NCI-H510A treated with DMSO at 0.1 percent for 48 hours (cell line): ENCODE measurements around the gene RPH3AL.
"Not testable (repeated sequence)": the region's sequence is repeated elsewhere in the genome, so short reads cannot be mapped to it uniquely, and the experiment has no call there.

Experiments
- DNase-seq: peaks from one replicate; lab custom pipeline; 2025; lab: John Stamatoyannopoulos, UW

RPH3AL gene

GRCh38 chr17:224576-224975 is 128.0 kb downstream of the RPH3AL start:
- not testable (repeated sequence) for DNase-seq

GRCh38 chr17:223723-224471 is 128.7 kb downstream of the RPH3AL start:
- DNase-seq = no peak

GRCh38 chr17:222172-222571 is 130.4 kb downstream of the RPH3AL start:
- DNase-seq = no peak

GRCh38 chr17:219696-220095 is 132.9 kb downstream of the RPH3AL start:
- no peak for DNase-seq

GRCh38 chr17:218432-219110 is 134.0 kb downstream of the RPH3AL start:
- DNase-seq = no peak

- no peak for DNase-seq
Measured at GRCh38 chr17:216625-217024, 136.0 kb downstream of the RPH3AL start.

GRCh38 chr17:215563-216478 is 136.8 kb downstream of the RPH3AL start:
- not testable (repeated sequence) for DNase-seq

GRCh38 chr17:214881-215331 is 137.7 kb downstream of the RPH3AL start:
- DNase-seq = no peak

- no peak for DNase-seq
Measured at GRCh38 chr17:213286-214105, 139.1 kb downstream of the RPH3AL start.

GRCh38 chr17:210402-210801 is 142.2 kb downstream of the RPH3AL start:
- no peak for DNase-seq

GRCh38 chr17:208429-208828 is 144.2 kb downstream of the RPH3AL start:
- no peak for DNase-seq

- no peak for DNase-seq
Measured at GRCh38 chr17:207775-208174, 144.8 kb downstream of the RPH3AL start.

GRCh38 chr17:206941-207560 is 145.6 kb downstream of the RPH3AL start:
- DNase-seq = no peak

GRCh38 chr17:206484-206883 is 146.1 kb downstream of the RPH3AL start:
- not testable (repeated sequence) for DNase-seq

- no peak for DNase-seq
Measured at GRCh38 chr17:205817-206216, 146.8 kb downstream of the RPH3AL start.

- no peak for DNase-seq
Measured at GRCh38 chr17:205148-205669, 147.4 kb downstream of the RPH3AL start.

- no peak for DNase-seq
Measured at GRCh38 chr17:204427-205147, 148.0 kb downstream of the RPH3AL start.

- DNase-seq = no peak
Measured at GRCh38 chr17:202501-202951, 150.1 kb downstream of the RPH3AL start.

GRCh38 chr17:201736-202135 is 150.9 kb downstream of the RPH3AL start:
- not testable (repeated sequence) for DNase-seq

GRCh38 chr17:201257-201656 is 151.3 kb downstream of the RPH3AL start:
- not testable (repeated sequence) for DNase-seq
